A673 (cell line): ENCODE data around the gene CHTF18.

ENCODE experiments used
- CTCF ChIP-seq: fragments of 300-800, 200-600 bp; sonication (generic); conservative IDR thresholded peaks from 2 replicates; pipeline ENCODE4 v1.5.1; 2017; ENCODE audit warnings: low read depth, mild to moderate bottlenecking, antibody characterized with exemption, low read length, moderate library complexity, mixed read lengths
- EZH2 ChIP-seq: fragments of 200-600 bp; sonication (generic); IDR thresholded peaks from 2 replicates; pipeline ENCODE4 v1.6.1; 2017; ENCODE audit warnings: borderline replicate concordance, low read depth, mild to moderate bottlenecking, mixed read lengths, antibody characterized with exemption, low read length; ENCODE audit not compliant: poor library complexity, severe bottlenecking

- TF ChIP-seq CTCF (no peak), EZH2 (no peak)
Measured at GRCh38 chr16:804193-805048, 16.0 kb downstream of the CHTF18 start.
